IMR-90 (cell line): ENCODE measurements around the gene FBLIM1. TPM values are rescaled to one million over a fixed set of nuclear protein-coding genes. Genes with fewer than 3 reads are reported as not detected.

Experiments used
- ATAC-seq: fragments of 200-7000 bp; cut with Tn5 transposase; 2 replicates; pipeline ENCODE4 v1.9.1; 2020; ENCODE audit warnings: low read depth, mild to moderate bottlenecking, moderate library complexity
- BruUV-seq: library from RNA; stranded (reverse); fragments of 400-500 nt; replicated peaks from 2 replicates; lab custom pipeline; 2021; lab: Mats Ljungman, UMichigan
- CTCF ChIA-PET: fragments of 300-600 bp; formaldehyde crosslinking; extraction: SDS; loops from one replicate; lab custom pipeline; 2021; ENCODE audit warnings: antibody characterized with exemption; lab: Yijun Ruan, JAX
- POLR2A ChIA-PET: fragments of 300-600 bp; sonication (Branson Sonifier 250); formaldehyde crosslinking; loops from one replicate; lab custom pipeline; 2022; ENCODE audit warnings: antibody characterized with exemption; ENCODE audit not compliant: unreplicated experiment; lab: Charles Lee
- DNase-seq: peaks from one replicate; pipeline ENCODE4 v3.0.0; 2013
- H2AFZ ChIP-seq: replicated peaks from 2 replicates; pipeline ENCODE3; 2013; ENCODE audit warnings: low read length, mild to moderate bottlenecking; ENCODE audit not compliant: poor library complexity
- H2AK5ac ChIP-seq: 2 replicates; pipeline ENCODE4 v1.6.1; 2013; ENCODE audit warnings: low read depth, low read length, inconsistent platforms
- H2AK9ac ChIP-seq: replicated peaks from 2 replicates; pipeline ENCODE3; 2013; ENCODE audit warnings: mild to moderate bottlenecking, low read depth, low read length, moderate library complexity; ENCODE audit not compliant: poor library complexity
- H2BK120ac ChIP-seq: 2 replicates; pipeline ENCODE4 v1.6.1; 2013; ENCODE audit warnings: low read depth, low read length, inconsistent platforms
- H2BK15ac ChIP-seq: 3 replicates; pipeline ENCODE4 v1.6.1; 2013; ENCODE audit warnings: low read depth, low read length, inconsistent platforms
- H2BK20ac ChIP-seq: 2 replicates; pipeline ENCODE4 v1.6.1; 2013; ENCODE audit warnings: low read depth, mild to moderate bottlenecking, inconsistent platforms, low read length, moderate library complexity
- H2BK5ac ChIP-seq: 2 replicates; pipeline ENCODE4 v1.6.1; 2013; ENCODE audit warnings: mild to moderate bottlenecking, low read depth, low read length, inconsistent platforms; ENCODE audit not compliant: poor library complexity, severe bottlenecking
- H3K14ac ChIP-seq: replicated peaks from 2 replicates; pipeline ENCODE4 v1.6.1; 2013; ENCODE audit warnings: low read depth, low read length, inconsistent platforms
- H3K18ac ChIP-seq: 2 replicates; pipeline ENCODE4 v1.6.1; 2013; ENCODE audit warnings: low read depth, low read length, control low read depth
- H3K23ac ChIP-seq: 2 replicates; pipeline ENCODE4 v1.6.1; 2013; ENCODE audit warnings: low read depth, low read length, inconsistent platforms
- H3K27ac ChIP-seq: 2 replicates; pipeline ENCODE4 v1.5.1; 2013; ENCODE audit warnings: mild to moderate bottlenecking, control low read depth, low read length; ENCODE audit not compliant: insufficient read depth
- H3K27me3 ChIP-seq: 2 replicates; pipeline ENCODE4 v1.6.1; 2013; ENCODE audit warnings: low read length; ENCODE audit not compliant: control insufficient read depth, insufficient read depth
- H3K36me3 ChIP-seq: 2 replicates; pipeline ENCODE4 v1.6.1; 2013; ENCODE audit warnings: low read length, mixed read lengths; ENCODE audit not compliant: control insufficient read depth, insufficient read depth
- H3K4ac ChIP-seq: 2 replicates; pipeline ENCODE4 v1.6.1; 2013; ENCODE audit warnings: low read depth, low read length, inconsistent platforms
- H3K4me1 ChIP-seq: 2 replicates; pipeline ENCODE4 v1.6.1; 2013; ENCODE audit warnings: low read length, mixed read lengths; ENCODE audit not compliant: control insufficient read depth, insufficient read depth
- H3K4me2 ChIP-seq: 2 replicates; pipeline ENCODE4 v1.6.1; 2013; ENCODE audit warnings: low read depth, mild to moderate bottlenecking, control low read depth, low read length, moderate library complexity
- H3K4me3 ChIP-seq: 2 replicates; pipeline ENCODE4 v1.5.1; 2013; ENCODE audit warnings: low read depth, mild to moderate bottlenecking, control low read depth, low read length, moderate library complexity; ENCODE audit not compliant: insufficient read depth
- H3K56ac ChIP-seq: 2 replicates; pipeline ENCODE4 v1.6.1; 2013; ENCODE audit warnings: low read length, inconsistent platforms; ENCODE audit not compliant: insufficient read depth; ENCODE audit errors: extremely low read depth
- H3K79me1 ChIP-seq, 2 experiments: 2 replicates each; pipeline ENCODE4 v1.6.1; 2013; ENCODE audit warnings: low read length in 2 of 2, inconsistent platforms in 1 of 2, low read depth in 1 of 2
- H3K9ac ChIP-seq: 2 replicates; pipeline ENCODE4 v1.6.1; 2013; ENCODE audit warnings: low read depth, low read length, control low read depth
- H3K9me1 ChIP-seq: 2 replicates; pipeline ENCODE4 v1.6.1; 2013; ENCODE audit warnings: low read length, inconsistent platforms; ENCODE audit not compliant: insufficient read depth
- H3K9me3 ChIP-seq: 2 replicates; pipeline ENCODE4 v1.6.1; 2013; ENCODE audit warnings: low read length; ENCODE audit not compliant: control insufficient read depth, insufficient read depth
- H4K20me1 ChIP-seq: 2 replicates; pipeline ENCODE4 v1.6.1; 2013; ENCODE audit warnings: low read length, inconsistent platforms; ENCODE audit not compliant: insufficient read depth
- H4K5ac ChIP-seq: 2 replicates; pipeline ENCODE4 v1.6.1; 2013; ENCODE audit warnings: mild to moderate bottlenecking, low read depth, low read length, control low read depth
- H4K8ac ChIP-seq, 2 experiments: 2 replicates each; pipeline ENCODE4 v1.6.1; 2013; ENCODE audit warnings: low read depth in 2 of 2, low read length in 2 of 2, control low read depth in 1 of 2, inconsistent platforms in 1 of 2
- H4K91ac ChIP-seq: 2 replicates; pipeline ENCODE4 v1.6.1; 2013; ENCODE audit warnings: low read depth, low read length, inconsistent platforms; ENCODE audit not compliant: insufficient read depth
- BHLHE40 ChIP-seq: fragments of 150-350 bp; IDR thresholded peaks from 2 replicates; pipeline ENCODE4 v1.6.1; 2016; ENCODE audit warnings: mild to moderate bottlenecking, low read depth, low read length
- CEBPB ChIP-seq: IDR thresholded peaks from 2 replicates; pipeline ENCODE4 v1.6.1; 2012; ENCODE audit warnings: low read depth, low read length, improper control_type of control experiment
- CHD1 ChIP-seq: IDR thresholded peaks from 2 replicates; pipeline ENCODE4 v1.6.1; 2012; ENCODE audit warnings: low read depth, low read length, improper control_type of control experiment
- CTCF ChIP-seq: conservative IDR thresholded peaks from 2 replicates; pipeline ENCODE4 v1.5.1; 2012; ENCODE audit warnings: mild to moderate bottlenecking, low read depth, low read length, improper control_type of control experiment
- ELK1 ChIP-seq: fragments of 150-350 bp; IDR thresholded peaks from 2 replicates; pipeline ENCODE4 v1.6.1; 2016; ENCODE audit warnings: low read depth, mild to moderate bottlenecking, low read length, moderate library complexity, borderline replicate concordance
- MAFK ChIP-seq: IDR thresholded peaks from 2 replicates; pipeline ENCODE4 v1.6.1; 2012; ENCODE audit warnings: low read depth, low read length, improper control_type of control experiment
- MAZ ChIP-seq: IDR thresholded peaks from 2 replicates; pipeline ENCODE4 v1.6.1; 2012; ENCODE audit warnings: low read depth, mild to moderate bottlenecking, low read length, improper control_type of control experiment, moderate library complexity, borderline replicate concordance
- MXI1 ChIP-seq: IDR thresholded peaks from 2 replicates; pipeline ENCODE4 v1.6.1; 2012; ENCODE audit warnings: low read depth, mild to moderate bottlenecking, low read length, moderate library complexity, borderline replicate concordance
- POLR2A ChIP-seq: IDR thresholded peaks from 2 replicates; pipeline ENCODE4 v1.6.1; 2012; ENCODE audit warnings: mild to moderate bottlenecking, low read depth, low read length
- RAD21 ChIP-seq: IDR thresholded peaks from 2 replicates; pipeline ENCODE4 v1.6.1; 2012; ENCODE audit warnings: low read length, improper control_type of control experiment
- RCOR1 ChIP-seq: IDR thresholded peaks from 2 replicates; pipeline ENCODE4 v1.6.1; 2012; ENCODE audit warnings: mild to moderate bottlenecking, low read length, improper control_type of control experiment; ENCODE audit not compliant: insufficient replicate concordance
- RFX5 ChIP-seq: IDR thresholded peaks from 2 replicates; pipeline ENCODE4 v1.8.0; 2012; ENCODE audit warnings: low read depth, mild to moderate bottlenecking, low read length, moderate library complexity
- SMC3 ChIP-seq: fragments of 150-350 bp; IDR thresholded peaks from 2 replicates; pipeline ENCODE4 v1.6.1; 2016; ENCODE audit warnings: low read depth, mild to moderate bottlenecking, antibody characterized with exemption, low read length, moderate library complexity
- USF2 ChIP-seq: fragments of 150-350 bp; IDR thresholded peaks from 2 replicates; pipeline ENCODE4 v1.6.1; 2017; ENCODE audit warnings: mild to moderate bottlenecking, antibody characterized with exemption, low read length, low read depth
- WGBS, 2 experiments: methylation state at CpG; one replicate each; pipeline versions ENCODE4 v1.1.5 to v1.1.7; 2013; ENCODE audit warnings: missing lambda C conversion rate in 2 of 2; ENCODE audit not compliant: insufficient read length in 1 of 2; ENCODE audit errors: extremely low coverage in 2 of 2; 5-methylcytosine and 5-hydroxymethylcytosine counted together
- dilution Hi-C: fragments of 300-500 bp; cut with HindIII; formaldehyde crosslinking; loops from one replicate; pipeline ENCODE4 v1.14.3; 2018; ENCODE audit warnings: low sequenced_read_pairs; ENCODE audit not compliant: unreplicated experiment
- in situ Hi-C: fragments of 300-500 bp; cut with MboI; formaldehyde crosslinking; loops from 3 replicates; pipeline ENCODE4 v1.14.3; 2019; ENCODE audit warnings: low sequenced_read_pairs, inconsistent platforms, mixed read lengths
- intact Hi-C: fragments of 100-400 bp; cut with micrococcal nuclease; formaldehyde crosslinking; loops from 2 replicates; pipeline ENCODE4 v1.10.0; 2022
- polyA plus RNA-seq, 3 experiments: library from polyadenylated mRNA; depleted of rRNA; stranded (reverse); fragments of >200 nt; gene quantifications; 2 replicates each; pipeline ENCODE4 v1.2.3, GENCODE V29; 2012; ENCODE audit warnings: low replicate concordance in 1 of 3
- total RNA-seq: library from RNA; depleted of rRNA; stranded (reverse); fragments of >200 nt; gene quantifications from 2 replicates; pipeline ENCODE4 v1.2.3, GENCODE V29; 2012

FBLIM1 gene
- total and polyA plus RNA-seq, 2 of the 4 experiments (the other 2 are of a cell fraction): 52.2 to 140 TPM

- POLR2A ChIA-PET: no interaction called here
- dilution Hi-C loops (no loop called here), intact Hi-C loops (no loop called here), in situ Hi-C loops (no loop called here)
- Histone ChIP-seq H4K5ac (no peak overlapping the region), H4K91ac (no peak overlapping the region), H2AFZ (no peak overlapping the region), H3K79me1 (no peaks in the 10 kb centered on the region; a peak in 2 of 4 replicates), H3K27me3 (no peaks in the 10 kb centered on the region), H2BK15ac (no peak overlapping the region), H2BK120ac (no peak overlapping the region), H3K4me1 (no peaks in the 10 kb centered on the region), H2BK20ac (no peak overlapping the region), H2AK9ac (no peak overlapping the region), H3K27ac (no peak overlapping the region), H3K9ac (no peak overlapping the region), H3K9me1 (no peaks in the 10 kb centered on the region), H2AK5ac (no peak overlapping the region), H3K36me3 (peaks cover 75% of the 10 kb centered on the region), H4K8ac (no peak overlapping the region), H2BK5ac (no peak overlapping the region), H3K14ac (no peak overlapping the region), H3K4me2 (no peak overlapping the region), H3K18ac (no peak overlapping the region), H3K9me3 (no peaks in the 10 kb centered on the region), H4K20me1 (no peaks in the 10 kb centered on the region; the same call in 1 of the 2 replicates), H3K4ac (no peak overlapping the region), H3K4me3 (no peak overlapping the region), H3K23ac (no peak overlapping the region), H3K56ac (no peak overlapping the region)
- DNase-seq (no peak), ATAC-seq (no peak)
- CTCF ChIA-PET: no interaction called here
- WGBS, 2 experiments: 92% methylated on average over 23 of the region's 39 CpGs; no CpG with 5 or more reads in 1 of the 2 experiments
- no TSS peak for BruUV-seq
- no peak for TF ChIP-seq BHLHE40
- no peak for TF ChIP-seq MAZ
- TF ChIP-seq CEBPB: no peak
- TF ChIP-seq RCOR1: no peak
- TF ChIP-seq CHD1: no peak
- TF ChIP-seq MXI1: no peak
- no peak for TF ChIP-seq RFX5
- TF ChIP-seq POLR2A: no peak
- no peak for TF ChIP-seq USF2
- no peak for TF ChIP-seq ELK1
- no peak for TF ChIP-seq RAD21
- TF ChIP-seq SMC3: no peak
- no peak for TF ChIP-seq CTCF
- no peak for TF ChIP-seq MAFK
Observed at GRCh38 chr1:15731735-15732685, 26.6 kb upstream of the FBLIM1 start.
